Measurements from ENCODE around the gene CPED1. TPM values are rescaled to one million over a fixed set of nuclear protein-coding genes. Genes with fewer than 3 reads are reported as not detected.

Gene CPED1
- total and polyA plus RNA-seq, 2 donors (not counting 1 experiment from before 2014, with no cell fraction given), result 70.2 to 196 TPM

DNA sequence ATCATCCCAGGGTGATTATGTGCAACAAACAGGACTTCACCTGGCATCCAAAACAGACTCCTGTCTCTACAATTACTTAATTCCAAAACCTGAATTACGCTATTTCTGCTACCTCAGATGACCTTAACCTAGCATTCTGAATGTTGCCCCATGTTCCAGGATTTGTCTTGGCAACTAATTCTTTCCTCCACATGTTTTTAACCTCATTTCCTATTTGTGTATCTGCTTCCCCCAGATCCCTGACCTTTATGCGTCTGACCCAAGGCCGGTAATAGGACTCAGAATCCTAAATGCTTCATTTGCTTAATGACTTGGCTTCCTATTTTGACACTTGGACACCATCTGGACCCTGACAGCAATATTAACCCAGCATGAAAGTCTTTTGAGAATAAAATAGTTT lies 46.7 kb upstream of the CPED1 start:
- Histone ChIP-seq H3K36me3 (ENCODE audit: control insufficient read depth, insufficient read depth, low read length) (no peaks in the 10 kb centered on the region), H3K79me2 (ENCODE audit: control insufficient read depth, insufficient read depth, low read length) (no peaks in the 10 kb centered on the region), H4K20me1 (ENCODE audit: control insufficient read depth, extremely low read depth, insufficient read depth, low read length) (no peaks in the 10 kb centered on the region), H3K27ac (ENCODE audit: insufficient read depth, low read length) (no peak overlapping the region), H3K4me3 (replicated peaks in 1 of 4; ENCODE audit: control extremely low read depth in 1 of 4, insufficient read depth in 1 of 4, low read depth in 3 of 4, low read length in 4 of 4) (no peak overlapping the region), H2AFZ (ENCODE audit: low read length) (no peak overlapping the region), H3K27me3 (ENCODE audit: control insufficient read depth, insufficient read depth, low read length) (no peaks in the 10 kb centered on the region), H3K4me1 (ENCODE audit: control insufficient read depth, extremely low read depth, insufficient read depth, low read length) (no peaks in the 10 kb centered on the region), H3K9ac (ENCODE audit: insufficient read depth, low read length) (no peak overlapping the region), H3K4me2 (ENCODE audit: extremely low read depth, insufficient read depth, low read length) (no peak overlapping the region), H3K9me3 (ENCODE audit: control insufficient read depth, insufficient read depth, low read depth, low read length) (no peaks in the 10 kb centered on the region)
- TF ChIP-seq EZH2 (IDR thresholded peaks at IDR 0.05; ENCODE audit: low read length, missing control alignments), result no peak
- TF ChIP-seq, protein P1, sequence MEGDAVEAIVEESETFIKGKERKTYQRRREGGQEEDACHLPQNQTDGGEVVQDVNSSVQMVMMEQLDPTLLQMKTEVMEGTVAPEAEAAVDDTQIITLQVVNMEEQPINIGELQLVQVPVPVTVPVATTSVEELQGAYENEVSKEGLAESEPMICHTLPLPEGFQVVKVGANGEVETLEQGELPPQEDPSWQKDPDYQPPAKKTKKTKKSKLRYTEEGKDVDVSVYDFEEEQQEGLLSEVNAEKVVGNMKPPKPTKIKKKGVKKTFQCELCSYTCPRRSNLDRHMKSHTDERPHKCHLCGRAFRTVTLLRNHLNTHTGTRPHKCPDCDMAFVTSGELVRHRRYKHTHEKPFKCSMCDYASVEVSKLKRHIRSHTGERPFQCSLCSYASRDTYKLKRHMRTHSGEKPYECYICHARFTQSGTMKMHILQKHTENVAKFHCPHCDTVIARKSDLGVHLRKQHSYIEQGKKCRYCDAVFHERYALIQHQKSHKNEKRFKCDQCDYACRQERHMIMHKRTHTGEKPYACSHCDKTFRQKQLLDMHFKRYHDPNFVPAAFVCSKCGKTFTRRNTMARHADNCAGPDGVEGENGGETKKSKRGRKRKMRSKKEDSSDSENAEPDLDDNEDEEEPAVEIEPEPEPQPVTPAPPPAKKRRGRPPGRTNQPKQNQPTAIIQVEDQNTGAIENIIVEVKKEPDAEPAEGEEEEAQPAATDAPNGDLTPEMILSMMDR (conservative IDR thresholded peaks at IDR 0.05 in 1 of 2, IDR thresholded peaks at IDR 0.05 in 1 of 2; ENCODE audit: low read depth in 1 of 2, low read length in 2 of 2), result no peak
- DNase-seq (ENCODE audit: low read depth in 2 of 2), result no peak

DNA sequence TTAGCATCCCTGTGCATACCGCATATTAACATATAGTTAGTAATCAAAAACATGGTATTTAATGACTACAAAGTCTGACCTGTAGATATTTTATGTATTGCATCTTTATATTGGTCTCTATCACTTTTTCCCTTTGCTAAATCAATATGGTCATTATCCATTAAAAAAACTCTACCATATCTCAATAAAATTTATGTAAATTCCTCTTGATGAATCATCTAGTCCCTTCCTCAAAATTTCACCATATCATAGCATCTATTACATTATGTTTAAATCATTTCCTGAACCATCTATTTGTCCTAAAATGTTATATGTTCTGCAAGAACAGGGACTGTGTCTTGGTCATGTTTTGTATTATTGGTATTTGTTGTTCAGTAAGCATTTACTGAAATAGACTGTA lies 45.6 kb upstream of the CPED1 start:
- no peak for DNase-seq (ENCODE audit: low read depth in 2 of 2)
- no peaks in the 10 kb centered on the region for H3K79me2 ChIP-seq (ENCODE audit: control insufficient read depth, insufficient read depth, low read length)
- no peaks in the 10 kb centered on the region for H3K27me3 ChIP-seq (ENCODE audit: control insufficient read depth, insufficient read depth, low read length)
- H2AFZ ChIP-seq (ENCODE audit: low read length), result no peak overlapping the region
- H3K27ac ChIP-seq (ENCODE audit: insufficient read depth, low read length), result no peak overlapping the region
- no peaks in the 10 kb centered on the region for H3K9me3 ChIP-seq (ENCODE audit: control insufficient read depth, insufficient read depth, low read depth, low read length)
- no peaks in the 10 kb centered on the region for H3K36me3 ChIP-seq (ENCODE audit: control insufficient read depth, insufficient read depth, low read length)
- no peaks in the 10 kb centered on the region for H4K20me1 ChIP-seq (ENCODE audit: control insufficient read depth, extremely low read depth, insufficient read depth, low read length)
- H3K4me2 ChIP-seq (ENCODE audit: extremely low read depth, insufficient read depth, low read length), result no peak overlapping the region
- TF ChIP-seq EZH2 (IDR thresholded peaks at IDR 0.05; ENCODE audit: low read length, missing control alignments), result no peak
- TF ChIP-seq, protein P1 (conservative IDR thresholded peaks at IDR 0.05 in 1 of 2, IDR thresholded peaks at IDR 0.05 in 1 of 2; ENCODE audit: low read depth in 1 of 2, low read length in 2 of 2), result no peak
- no peak overlapping the region for H3K9ac ChIP-seq (ENCODE audit: insufficient read depth, low read length)
- H3K4me1 ChIP-seq (ENCODE audit: control insufficient read depth, extremely low read depth, insufficient read depth, low read length), result no peaks in the 10 kb centered on the region
- no peak overlapping the region for H3K4me3 ChIP-seq (replicated peaks in 1 of 4; ENCODE audit: control extremely low read depth in 1 of 4, insufficient read depth in 1 of 4, low read depth in 3 of 4, low read length in 4 of 4)

DNA sequence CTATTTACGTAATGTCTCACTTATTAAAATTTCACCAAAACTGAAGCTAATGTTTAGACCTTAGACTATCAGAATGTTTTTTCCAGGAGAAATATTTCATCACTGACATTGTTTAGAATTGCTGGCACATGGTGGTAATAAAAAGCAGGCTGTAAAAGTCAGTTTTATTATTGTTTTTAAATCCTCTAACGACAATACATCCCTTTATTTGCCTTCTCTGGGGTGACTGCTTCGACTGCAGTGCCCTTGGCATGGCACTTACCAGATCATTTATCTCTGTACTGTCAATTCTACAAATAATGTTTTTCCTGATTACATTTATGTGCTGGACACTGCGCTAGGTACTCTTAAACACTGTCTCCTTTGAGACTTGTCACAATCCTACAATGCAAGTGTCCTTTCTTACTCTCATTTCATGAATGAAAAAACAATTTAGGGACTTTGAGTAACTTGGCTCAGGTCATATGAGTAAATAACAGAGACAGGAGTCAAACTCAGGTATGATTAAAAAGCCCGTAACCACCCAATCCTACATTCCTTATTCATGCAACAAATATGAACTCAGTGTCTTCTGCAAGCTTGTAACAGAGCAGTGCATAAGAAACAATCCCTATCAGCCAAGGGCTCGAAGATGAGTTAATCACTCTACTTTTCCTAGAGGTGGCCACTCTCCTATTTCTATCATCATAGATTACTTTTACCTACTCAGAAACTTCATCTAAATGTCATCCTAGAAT lies 43.5 kb upstream of the CPED1 start:
- no peak overlapping the region for H3K27ac ChIP-seq (ENCODE audit: insufficient read depth, low read length)
- H3K36me3 ChIP-seq (ENCODE audit: control insufficient read depth, insufficient read depth, low read length), result no peaks in the 10 kb centered on the region
- DNase-seq (ENCODE audit: low read depth in 2 of 2), result no peak
- no peak overlapping the region for H3K9ac ChIP-seq (ENCODE audit: insufficient read depth, low read length)
- no peak overlapping the region for H3K4me2 ChIP-seq (ENCODE audit: extremely low read depth, insufficient read depth, low read length)
- H3K4me3 ChIP-seq (replicated peaks in 1 of 4; ENCODE audit: control extremely low read depth in 1 of 4, insufficient read depth in 1 of 4, low read depth in 3 of 4, low read length in 4 of 4), result no peak overlapping the region
- H2AFZ ChIP-seq (ENCODE audit: low read length), result no peak overlapping the region
- TF ChIP-seq EZH2 (IDR thresholded peaks at IDR 0.05; ENCODE audit: low read length, missing control alignments), result no peak
- TF ChIP-seq, protein P1 (conservative IDR thresholded peaks at IDR 0.05 in 1 of 2, IDR thresholded peaks at IDR 0.05 in 1 of 2; ENCODE audit: low read depth in 1 of 2, low read length in 2 of 2), result no peak
- no peaks in the 10 kb centered on the region for H3K27me3 ChIP-seq (ENCODE audit: control insufficient read depth, insufficient read depth, low read length)
- no peaks in the 10 kb centered on the region for H3K9me3 ChIP-seq (ENCODE audit: control insufficient read depth, insufficient read depth, low read depth, low read length)
- no peaks in the 10 kb centered on the region for H4K20me1 ChIP-seq (ENCODE audit: control insufficient read depth, extremely low read depth, insufficient read depth, low read length)
- no peaks in the 10 kb centered on the region for H3K79me2 ChIP-seq (ENCODE audit: control insufficient read depth, insufficient read depth, low read length)
- peaks cover 3% of the 10 kb centered on the region for H3K4me1 ChIP-seq (ENCODE audit: control insufficient read depth, extremely low read depth, insufficient read depth, low read length)

All from fibroblast of lung (primary cell).